MM.1S (cell line): ENCODE measurements around the gene LPCAT3.
A peak's percentile ranks its signal among the peaks of the same experiment; 100 is the strongest.

ENCODE experiments used
- DNase-seq: peaks from one replicate; pipeline ENCODE4 v3.0.0-alpha.2; 2015
- H2AFZ ChIP-seq: fragments of 300-600 bp; sonication (generic); 2 replicates; pipeline ENCODE4 v1.6.0; 2016; ENCODE audit warnings: antibody characterized with exemption, low read length
- H3F3A ChIP-seq: fragments of 300-600 bp; sonication (generic); 2 replicates; pipeline ENCODE4 v1.6.1; 2016; ENCODE audit warnings: mild to moderate bottlenecking, antibody characterized with exemption, low read length, moderate library complexity, mixed read lengths; ENCODE audit not compliant: insufficient read depth
- H3K27ac ChIP-seq: fragments of 300-600 bp; sonication (generic); 2 replicates; pipeline ENCODE4 v1.5.1; 2016; ENCODE audit warnings: mild to moderate bottlenecking, low read length
- H3K27me3 ChIP-seq: fragments of 300-600 bp; sonication (generic); replicated peaks from 2 replicates; pipeline ENCODE4 v1.6.0; 2016; ENCODE audit warnings: low read length; ENCODE audit not compliant: insufficient read depth
- H3K36me3 ChIP-seq: fragments of 300-600 bp; sonication (generic); replicated peaks from 2 replicates; pipeline ENCODE4 v1.6.1; 2016; ENCODE audit warnings: mild to moderate bottlenecking, low read length, mixed read lengths; ENCODE audit not compliant: insufficient read depth
- H3K4me1 ChIP-seq: fragments of 300-600 bp; sonication (generic); 2 replicates; pipeline ENCODE4 v1.6.1; 2016; ENCODE audit warnings: low read length, mixed read lengths
- H3K4me2 ChIP-seq: fragments of 300-600 bp; sonication (generic); 2 replicates; pipeline ENCODE4 v1.6.0; 2016; ENCODE audit warnings: low read depth, low read length
- H3K4me3 ChIP-seq: fragments of 300-600 bp; sonication (generic); 2 replicates; pipeline ENCODE4 v1.5.1; 2016; ENCODE audit warnings: low read length, mixed read lengths
- H3K79me2 ChIP-seq: fragments of 300-600 bp; sonication (generic); 2 replicates; pipeline ENCODE4 v1.6.1; 2016; ENCODE audit warnings: mixed run types, low read length, mixed read lengths
- H3K9ac ChIP-seq: fragments of 300-600 bp; sonication (generic); 2 replicates; pipeline ENCODE4 v1.6.1; 2016; ENCODE audit warnings: low read length, mixed read lengths
- H3K9me2 ChIP-seq: fragments of 300-600 bp; sonication (generic); replicated peaks from 2 replicates; pipeline ENCODE4 v1.6.1; 2016; ENCODE audit warnings: mild to moderate bottlenecking, low read length, mixed read lengths; ENCODE audit not compliant: insufficient read depth
- H3K9me3 ChIP-seq: fragments of 300-600 bp; sonication (generic); replicated peaks from 2 replicates; pipeline ENCODE4 v1.6.1; 2016; ENCODE audit warnings: mild to moderate bottlenecking, low read length, mixed read lengths; ENCODE audit not compliant: insufficient read depth
- H4K20me1 ChIP-seq: fragments of 300-600 bp; sonication (generic); 2 replicates; pipeline ENCODE4 v1.6.1; 2016; ENCODE audit warnings: mild to moderate bottlenecking, low read length, moderate library complexity, mixed read lengths; ENCODE audit not compliant: insufficient read depth
- EZH2 ChIP-seq: fragments of 300-600 bp; sonication (generic); optimal IDR thresholded peaks from 2 replicates; pipeline ENCODE3; 2017; ENCODE audit warnings: low read depth, mild to moderate bottlenecking, antibody characterized with exemption, low read length, mixed read lengths
- EZH2phosphoT487 ChIP-seq: fragments of 300-600 bp; sonication (generic); IDR thresholded peaks from 2 replicates; pipeline ENCODE4 v1.6.1; 2018; ENCODE audit warnings: antibody characterized with exemption, low read length
- TF ChIP-seq, protein P1 (sequence below): fragments of 300-600 bp; sonication (generic); IDR thresholded peaks from 2 replicates; pipeline ENCODE4 v1.5.1; 2016; ENCODE audit warnings: antibody characterized with exemption, low read length, mixed read lengths

LPCAT3 gene

DNA sequence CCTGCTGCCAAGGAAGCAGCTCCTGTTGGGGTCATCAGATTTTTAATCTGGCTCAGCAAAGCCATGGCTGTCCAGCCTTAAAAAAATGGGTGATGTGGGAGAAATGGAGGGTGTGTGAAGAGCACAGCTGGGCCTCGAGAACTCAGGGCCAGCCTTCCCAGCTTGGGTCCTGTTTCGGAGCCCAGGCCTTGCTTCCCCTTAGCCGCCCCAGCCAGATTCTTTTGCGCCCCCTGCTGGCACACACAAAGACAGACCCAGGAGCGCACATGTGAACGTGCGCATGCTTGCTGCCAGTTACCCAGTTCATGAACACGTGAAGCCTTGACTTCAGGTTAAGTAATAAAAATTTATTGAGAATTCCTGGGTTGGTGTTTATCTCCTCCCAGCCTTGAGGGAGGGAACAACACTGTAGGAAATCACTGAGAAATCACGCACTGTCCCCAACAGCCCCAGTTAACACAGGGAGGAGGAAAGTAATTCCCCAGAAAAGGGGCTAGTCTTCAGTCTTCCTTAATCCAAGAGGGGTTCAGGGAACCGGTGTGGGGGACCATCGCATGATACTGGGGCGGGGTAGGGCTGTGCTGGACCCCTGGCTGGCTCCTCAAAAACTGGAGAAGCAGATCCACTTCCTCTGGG lies 53.1 kb downstream of the LPCAT3 start:
- Histone ChIP-seq H4K20me1 (no peaks in the 10 kb centered on the region), H3K9me3 (no peaks in the 10 kb centered on the region), H3K36me3 (peaks cover 18% of the 10 kb centered on the region), H3K9me2 (no peaks in the 10 kb centered on the region), H3K79me2 (peaks cover 49% of the 10 kb centered on the region), H3K4me2 (0 out of 2 replicates have a peak overlapping the region, but pooled peaks have one; percentile 2), H3K27ac (peak overlapping the region; percentile 48; the same call in 1 of the 2 replicates), H3K4me1 (peaks cover 49% of the 10 kb centered on the region), H2AFZ (no peak overlapping the region), H3K4me3 (no peak overlapping the region), H3K9ac (peak overlapping the region; percentile 17; the same call in 1 of the 2 replicates), H3F3A (peaks cover 72% of the 10 kb centered on the region), H3K27me3 (no peaks in the 10 kb centered on the region)
- DNase-seq: peak; percentile 86
- TF ChIP-seq, protein P1, sequence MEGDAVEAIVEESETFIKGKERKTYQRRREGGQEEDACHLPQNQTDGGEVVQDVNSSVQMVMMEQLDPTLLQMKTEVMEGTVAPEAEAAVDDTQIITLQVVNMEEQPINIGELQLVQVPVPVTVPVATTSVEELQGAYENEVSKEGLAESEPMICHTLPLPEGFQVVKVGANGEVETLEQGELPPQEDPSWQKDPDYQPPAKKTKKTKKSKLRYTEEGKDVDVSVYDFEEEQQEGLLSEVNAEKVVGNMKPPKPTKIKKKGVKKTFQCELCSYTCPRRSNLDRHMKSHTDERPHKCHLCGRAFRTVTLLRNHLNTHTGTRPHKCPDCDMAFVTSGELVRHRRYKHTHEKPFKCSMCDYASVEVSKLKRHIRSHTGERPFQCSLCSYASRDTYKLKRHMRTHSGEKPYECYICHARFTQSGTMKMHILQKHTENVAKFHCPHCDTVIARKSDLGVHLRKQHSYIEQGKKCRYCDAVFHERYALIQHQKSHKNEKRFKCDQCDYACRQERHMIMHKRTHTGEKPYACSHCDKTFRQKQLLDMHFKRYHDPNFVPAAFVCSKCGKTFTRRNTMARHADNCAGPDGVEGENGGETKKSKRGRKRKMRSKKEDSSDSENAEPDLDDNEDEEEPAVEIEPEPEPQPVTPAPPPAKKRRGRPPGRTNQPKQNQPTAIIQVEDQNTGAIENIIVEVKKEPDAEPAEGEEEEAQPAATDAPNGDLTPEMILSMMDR: peak; percentile 94
- TF ChIP-seq EZH2: no peak

- Histone ChIP-seq H2AFZ (no peak overlapping the region), H4K20me1 (no peaks in the 10 kb centered on the region), H3K27me3 (no peaks in the 10 kb centered on the region), H3K9ac (peak overlapping the region; percentile 17; the same call in 1 of the 2 replicates), H3K9me3 (no peaks in the 10 kb centered on the region), H3K4me3 (no peak overlapping the region), H3K27ac (peak overlapping the region; percentile 48; the same call in 1 of the 2 replicates), H3K4me1 (peaks cover 54% of the 10 kb centered on the region), H3K36me3 (peaks cover 18% of the 10 kb centered on the region), H3K9me2 (no peaks in the 10 kb centered on the region), H3K4me2 (0 out of 2 replicates have a peak overlapping the region, but pooled peaks have one; percentile 2), H3K79me2 (peaks cover 49% of the 10 kb centered on the region), H3F3A (peaks cover 72% of the 10 kb centered on the region)
- DNase-seq: peak; percentile 5
- TF ChIP-seq EZH2 (no peak), EZH2phosphoT487 (no peak)
- TF ChIP-seq, protein P1: no peak
These were observed 53.7 kb downstream of the LPCAT3 start for GRCh38 chr12:6964605-6965025.

DNA sequence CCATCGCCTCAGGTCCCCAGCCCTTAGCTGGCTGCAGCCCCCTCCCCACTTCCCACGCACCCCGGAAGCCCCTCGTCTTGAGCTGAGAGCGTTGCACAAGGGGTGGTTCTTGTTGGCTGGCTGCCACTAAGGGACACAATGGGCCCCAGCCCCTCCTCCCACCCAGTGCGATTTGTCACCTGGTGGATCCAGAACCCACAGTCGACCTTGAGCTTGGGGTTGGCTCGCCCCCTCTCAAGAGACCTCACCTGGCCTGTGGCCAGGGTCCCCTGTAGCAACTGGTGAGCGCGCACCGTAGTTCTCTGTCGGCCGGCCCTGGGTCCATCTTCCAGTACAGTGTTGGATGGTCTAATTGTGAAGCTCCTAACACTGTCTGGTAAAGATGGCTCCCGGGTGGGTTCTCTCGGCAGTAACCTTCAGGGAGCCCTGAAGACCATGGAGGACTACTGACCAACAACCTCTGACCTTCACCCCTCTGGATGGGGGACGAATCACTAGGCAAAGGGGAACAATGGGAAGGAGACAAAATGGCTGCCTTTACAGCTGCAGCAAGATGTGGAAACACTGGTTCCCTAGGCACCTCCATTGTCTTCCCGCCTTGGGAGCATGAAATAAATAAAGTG lies 54.4 kb downstream of the LPCAT3 start:
- Histone ChIP-seq H3K79me2 (peaks cover 47% of the 10 kb centered on the region), H2AFZ (no peak overlapping the region), H3K4me3 (no peak overlapping the region), H3K9me3 (no peaks in the 10 kb centered on the region), H4K20me1 (no peaks in the 10 kb centered on the region), H3K4me2 (no peak overlapping the region), H3K27me3 (no peaks in the 10 kb centered on the region), H3F3A (peaks cover 74% of the 10 kb centered on the region), H3K9me2 (no peaks in the 10 kb centered on the region), H3K4me1 (peaks cover 51% of the 10 kb centered on the region), H3K9ac (no peak overlapping the region), H3K36me3 (peaks cover 18% of the 10 kb centered on the region), H3K27ac (peak overlapping the region; percentile 48; the same call in 1 of the 2 replicates)
- no peak for TF ChIP-seq EZH2phosphoT487
- no peak for TF ChIP-seq EZH2
- TF ChIP-seq, protein P1: no peak
- peak; percentile 5 for DNase-seq
